Measurements from ENCODE around the gene GNA12.

- TF ChIP-seq CTCF (IDR thresholded peaks at IDR 0.05) (no peak), ZFX (IDR thresholded peaks at IDR 0.05; ENCODE audit: borderline replicate concordance) (no peak)
Observed at GRCh38 chr7:2716488-2716887, 127.6 kb downstream of the GNA12 start.

Measured in 22Rv1 (cell line).